HFFc6 (cell line): Measurements from ENCODE around the gene PCDH17. TPM values are rescaled to one million over a fixed set of nuclear protein-coding genes. Genes with fewer than 3 reads are reported as not detected.

ENCODE experiments used
- DNase-seq: peaks from one replicate; pipeline ENCODE4 v3.0.0-alpha.2; 2018
- H3K27ac Mint-ChIP-seq: 2 replicates; pipeline ENCODE4 v1.8.0; 2020; ENCODE audit warnings: mild to moderate bottlenecking, mixed read lengths
- H3K27me3 Mint-ChIP-seq: 2 replicates; pipeline ENCODE4 v1.8.0; 2021; ENCODE audit warnings: mild to moderate bottlenecking, moderate library complexity, mixed read lengths; ENCODE audit not compliant: insufficient read depth
- H3K36me3 Mint-ChIP-seq: 2 replicates; pipeline ENCODE4 v1.8.0; 2021; ENCODE audit warnings: low read depth, mixed read lengths
- H3K4me1 Mint-ChIP-seq: 2 replicates; pipeline ENCODE4 v1.8.0; 2020; ENCODE audit warnings: low read depth, mixed read lengths
- H3K4me3 Mint-ChIP-seq: 2 replicates; pipeline ENCODE4 v1.8.0; 2020; ENCODE audit warnings: mild to moderate bottlenecking, moderate library complexity, mixed read lengths
- H3K9me3 Mint-ChIP-seq: 2 replicates; pipeline ENCODE4 v1.8.0; 2020; ENCODE audit warnings: mild to moderate bottlenecking, mixed read lengths
- total RNA-seq, 6 experiments: library from RNA; stranded (reverse); fragmentation: NEBNext Ultra II Directional; extraction: Animal tissue kit (Norgen Biotek cat#: 25700); gene quantifications; 2 replicates in 1 of 6; 3 replicates in 5 of 6; pipeline ENCODE4 v1.2.3, GENCODE V29; 2021
- TF ChIP-seq, protein P1 (sequence below): fragments of 200-600 bp; sonication (generic); IDR thresholded peaks from 2 replicates; pipeline ENCODE4 v1.5.0; 2021; ENCODE audit warnings: antibody characterized with exemption, mild to moderate bottlenecking

Gene PCDH17
- total RNA-seq, 6 experiments from 2014 or later = 0.05 TPM; not detected in 5

DNA sequence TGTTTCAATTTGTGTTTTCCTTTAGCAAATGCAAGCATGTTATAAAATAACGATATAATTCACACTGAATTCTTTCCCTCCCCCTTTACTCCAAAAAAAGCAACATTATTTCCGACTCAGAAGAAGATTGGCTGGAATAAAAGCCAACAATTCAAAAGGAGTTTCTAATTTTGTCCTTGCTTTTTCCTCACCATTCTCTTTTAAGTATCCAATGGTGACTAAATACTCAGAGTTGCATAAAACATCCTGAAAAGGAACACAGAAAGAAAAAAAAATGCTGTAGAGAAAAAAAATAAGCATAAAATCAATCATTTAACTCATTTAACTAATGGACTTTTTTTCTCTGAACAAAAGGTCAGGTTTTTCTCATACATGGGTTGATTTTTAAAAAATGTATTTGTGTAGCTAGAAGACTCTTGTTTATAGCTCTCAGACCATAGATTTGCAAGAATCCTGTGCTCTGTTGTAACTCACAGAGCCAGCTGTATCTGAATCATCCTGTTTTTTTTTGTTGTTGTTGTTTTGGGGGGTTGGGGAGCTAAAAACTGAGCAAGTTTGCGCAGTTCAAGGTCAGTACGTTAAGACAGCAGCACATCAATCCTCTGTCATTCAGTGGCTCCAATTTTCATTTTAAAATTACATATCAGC is 108.1 kb downstream of the PCDH17 start:
- no peak overlapping the region for H3K27ac Mint-ChIP-seq
- TF ChIP-seq, protein P1, sequence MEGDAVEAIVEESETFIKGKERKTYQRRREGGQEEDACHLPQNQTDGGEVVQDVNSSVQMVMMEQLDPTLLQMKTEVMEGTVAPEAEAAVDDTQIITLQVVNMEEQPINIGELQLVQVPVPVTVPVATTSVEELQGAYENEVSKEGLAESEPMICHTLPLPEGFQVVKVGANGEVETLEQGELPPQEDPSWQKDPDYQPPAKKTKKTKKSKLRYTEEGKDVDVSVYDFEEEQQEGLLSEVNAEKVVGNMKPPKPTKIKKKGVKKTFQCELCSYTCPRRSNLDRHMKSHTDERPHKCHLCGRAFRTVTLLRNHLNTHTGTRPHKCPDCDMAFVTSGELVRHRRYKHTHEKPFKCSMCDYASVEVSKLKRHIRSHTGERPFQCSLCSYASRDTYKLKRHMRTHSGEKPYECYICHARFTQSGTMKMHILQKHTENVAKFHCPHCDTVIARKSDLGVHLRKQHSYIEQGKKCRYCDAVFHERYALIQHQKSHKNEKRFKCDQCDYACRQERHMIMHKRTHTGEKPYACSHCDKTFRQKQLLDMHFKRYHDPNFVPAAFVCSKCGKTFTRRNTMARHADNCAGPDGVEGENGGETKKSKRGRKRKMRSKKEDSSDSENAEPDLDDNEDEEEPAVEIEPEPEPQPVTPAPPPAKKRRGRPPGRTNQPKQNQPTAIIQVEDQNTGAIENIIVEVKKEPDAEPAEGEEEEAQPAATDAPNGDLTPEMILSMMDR = no peak
- no peaks in the 10 kb centered on the region for H3K27me3 Mint-ChIP-seq
- H3K4me1 Mint-ChIP-seq = no peaks in the 10 kb centered on the region
- DNase-seq = no peak
- H3K9me3 Mint-ChIP-seq = peaks cover 21% of the 10 kb centered on the region
- H3K4me3 Mint-ChIP-seq = no peak overlapping the region
- 0 out of 2 replicates have a peak, but pooled peaks cover 4% of the 10 kb centered on the region for H3K36me3 Mint-ChIP-seq

DNA sequence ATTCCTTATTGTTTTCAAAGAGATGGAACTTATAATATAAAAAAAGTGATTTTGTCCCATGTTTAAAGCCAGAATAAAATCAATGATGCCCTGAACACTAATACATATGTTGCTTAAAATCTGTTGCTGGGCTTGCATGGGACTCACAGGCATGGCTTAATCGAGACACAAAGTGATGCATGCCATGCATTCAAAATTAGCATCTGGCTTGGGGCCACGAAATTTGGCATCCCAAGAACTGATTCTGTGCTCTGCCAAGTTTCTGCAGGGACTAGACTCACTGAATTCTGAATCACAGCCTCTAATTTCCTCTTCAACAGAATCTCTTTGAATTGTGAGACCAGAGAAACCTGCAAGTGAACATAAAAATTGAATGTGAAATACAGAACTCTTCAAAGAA is 109.2 kb downstream of the PCDH17 start:
- no peak for DNase-seq
- Mint-ChIP-seq H3K4me3 (no peak overlapping the region), H3K9me3 (peaks cover 13% of the 10 kb centered on the region), H3K27me3 (no peaks in the 10 kb centered on the region), H3K4me1 (no peaks in the 10 kb centered on the region), H3K27ac (no peak overlapping the region), H3K36me3 (no peaks in the 10 kb centered on the region)
- TF ChIP-seq, protein P1 = no peak

DNA sequence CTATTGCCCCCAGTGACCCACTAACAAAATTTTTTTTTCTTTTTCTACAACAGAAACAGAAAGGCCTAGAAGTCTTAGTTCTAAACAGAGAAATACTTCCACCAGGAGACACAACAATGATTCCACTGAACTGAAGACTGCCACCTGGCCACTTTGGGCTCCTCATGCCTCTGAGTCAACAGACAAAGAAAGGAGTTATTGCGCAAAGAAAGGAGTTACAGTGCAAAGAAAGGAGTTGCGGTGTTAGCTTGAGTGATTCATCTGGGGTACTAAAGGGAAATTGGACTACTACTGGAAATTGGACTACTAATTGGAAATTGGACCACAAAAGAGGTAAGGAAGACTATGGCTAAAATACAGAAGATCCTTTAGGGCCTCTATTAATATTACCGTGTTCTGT is 116.6 kb downstream of the PCDH17 start:
- DNase-seq = no peak
- TF ChIP-seq, protein P1 = no peak
- peaks cover 32% of the 10 kb centered on the region for H3K9me3 Mint-ChIP-seq
- no peaks in the 10 kb centered on the region for H3K36me3 Mint-ChIP-seq
- no peaks in the 10 kb centered on the region for H3K4me1 Mint-ChIP-seq
- H3K27ac Mint-ChIP-seq = no peak overlapping the region
- H3K4me3 Mint-ChIP-seq = no peak overlapping the region
- no peaks in the 10 kb centered on the region for H3K27me3 Mint-ChIP-seq

DNA sequence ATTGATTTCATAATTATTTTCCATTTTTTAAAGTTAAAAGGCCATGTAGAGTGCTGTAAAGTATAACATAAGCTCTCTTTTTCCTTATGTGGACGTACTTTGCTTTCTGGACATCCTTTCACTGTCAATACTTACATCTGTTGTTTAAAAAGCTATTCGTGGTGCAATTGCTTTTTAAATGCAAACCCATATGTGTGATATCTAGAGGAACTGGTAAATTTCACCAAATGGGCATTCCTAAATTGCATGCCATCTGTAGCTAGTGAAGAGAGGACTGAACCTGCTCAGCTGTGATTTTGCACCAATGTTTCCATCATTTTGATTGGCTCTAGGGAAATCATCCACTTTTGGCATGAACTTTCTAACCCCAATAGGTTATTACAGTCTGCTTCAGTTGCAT is 129.4 kb downstream of the PCDH17 start:
- TF ChIP-seq, protein P1 = no peak
- Mint-ChIP-seq H3K36me3 (no peaks in the 10 kb centered on the region), H3K9me3 (peaks cover 26% of the 10 kb centered on the region), H3K4me3 (no peak overlapping the region), H3K4me1 (no peaks in the 10 kb centered on the region), H3K27me3 (no peaks in the 10 kb centered on the region), H3K27ac (no peak overlapping the region)
- DNase-seq = no peak

DNA sequence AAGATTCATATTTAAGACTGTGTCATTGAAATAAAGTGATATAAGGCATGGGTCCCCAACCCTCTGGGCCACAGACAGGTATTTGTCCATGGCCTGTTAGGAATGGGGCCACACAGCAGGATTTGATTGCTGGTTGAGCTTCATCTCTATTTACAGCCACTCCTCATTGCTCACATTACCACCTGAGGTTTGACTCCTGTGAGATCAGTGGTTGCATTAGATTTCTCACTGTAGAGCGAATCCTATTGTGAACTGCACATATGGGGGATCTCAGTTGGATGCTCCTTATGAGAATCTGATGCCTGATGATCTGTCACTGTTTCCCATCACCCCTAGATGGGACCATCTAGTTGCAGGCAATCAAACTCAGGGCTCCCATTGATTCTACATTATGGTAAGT is 132.1 kb downstream of the PCDH17 start:
- DNase-seq = no peak
- TF ChIP-seq, protein P1 = no peak

More for the DNA sequence above, 132.1 kb downstream of the PCDH17 start:
- H3K4me1 Mint-ChIP-seq = no peaks in the 10 kb centered on the region
- H3K4me3 Mint-ChIP-seq = no peak overlapping the region
- H3K36me3 Mint-ChIP-seq = no peaks in the 10 kb centered on the region
- peaks cover 26% of the 10 kb centered on the region for H3K9me3 Mint-ChIP-seq
- H3K27ac Mint-ChIP-seq = no peak overlapping the region
- H3K27me3 Mint-ChIP-seq = no peaks in the 10 kb centered on the region
